ENCODE results near the gene KNTC1. TPM values are rescaled to one million over a fixed set of nuclear protein-coding genes. Genes with fewer than 3 reads are reported as not detected.

The KNTC1 gene, protein sequence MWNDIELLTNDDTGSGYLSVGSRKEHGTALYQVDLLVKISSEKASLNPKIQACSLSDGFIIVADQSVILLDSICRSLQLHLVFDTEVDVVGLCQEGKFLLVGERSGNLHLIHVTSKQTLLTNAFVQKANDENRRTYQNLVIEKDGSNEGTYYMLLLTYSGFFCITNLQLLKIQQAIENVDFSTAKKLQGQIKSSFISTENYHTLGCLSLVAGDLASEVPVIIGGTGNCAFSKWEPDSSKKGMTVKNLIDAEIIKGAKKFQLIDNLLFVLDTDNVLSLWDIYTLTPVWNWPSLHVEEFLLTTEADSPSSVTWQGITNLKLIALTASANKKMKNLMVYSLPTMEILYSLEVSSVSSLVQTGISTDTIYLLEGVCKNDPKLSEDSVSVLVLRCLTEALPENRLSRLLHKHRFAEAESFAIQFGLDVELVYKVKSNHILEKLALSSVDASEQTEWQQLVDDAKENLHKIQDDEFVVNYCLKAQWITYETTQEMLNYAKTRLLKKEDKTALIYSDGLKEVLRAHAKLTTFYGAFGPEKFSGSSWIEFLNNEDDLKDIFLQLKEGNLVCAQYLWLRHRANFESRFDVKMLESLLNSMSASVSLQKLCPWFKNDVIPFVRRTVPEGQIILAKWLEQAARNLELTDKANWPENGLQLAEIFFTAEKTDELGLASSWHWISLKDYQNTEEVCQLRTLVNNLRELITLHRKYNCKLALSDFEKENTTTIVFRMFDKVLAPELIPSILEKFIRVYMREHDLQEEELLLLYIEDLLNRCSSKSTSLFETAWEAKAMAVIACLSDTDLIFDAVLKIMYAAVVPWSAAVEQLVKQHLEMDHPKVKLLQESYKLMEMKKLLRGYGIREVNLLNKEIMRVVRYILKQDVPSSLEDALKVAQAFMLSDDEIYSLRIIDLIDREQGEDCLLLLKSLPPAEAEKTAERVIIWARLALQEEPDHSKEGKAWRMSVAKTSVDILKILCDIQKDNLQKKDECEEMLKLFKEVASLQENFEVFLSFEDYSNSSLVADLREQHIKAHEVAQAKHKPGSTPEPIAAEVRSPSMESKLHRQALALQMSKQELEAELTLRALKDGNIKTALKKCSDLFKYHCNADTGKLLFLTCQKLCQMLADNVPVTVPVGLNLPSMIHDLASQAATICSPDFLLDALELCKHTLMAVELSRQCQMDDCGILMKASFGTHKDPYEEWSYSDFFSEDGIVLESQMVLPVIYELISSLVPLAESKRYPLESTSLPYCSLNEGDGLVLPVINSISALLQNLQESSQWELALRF (N-terminal part only)
- total RNA-seq (2022) (97.8 and 110 TPM in 2 replicates), Bru-seq, nascent RNA (percentile 83 among the genes with signal in this experiment), BruChase-seq, experiment 1, labeled RNA remaining after a 6-hour chase (percentile 92 among the genes with signal in this experiment), BruChase-seq, experiment 2, labeled RNA remaining after a 2-hour chase (percentile 93 among the genes with signal in this experiment)
- long read RNA-seq, partial matches to known transcripts, result 6 of 11 reads
- long read RNA-seq, other reads (novel, unspliced or antisense), result 5 of 11 reads

- Mint-ChIP-seq H3K27me3 (ENCODE audit: unreplicated experiment) (no peaks in the 10 kb centered on the region), H3K4me1 (ENCODE audit: low read depth, unreplicated experiment) (peaks cover 9% of the 10 kb centered on the region), H3K9me3 (ENCODE audit: low read depth, unreplicated experiment) (no peaks in the 10 kb centered on the region), H3K4me3 (ENCODE audit: low read depth, unreplicated experiment) (no peak within 1 kb of the TSS), H3K36me3 (ENCODE audit: insufficient read depth, unreplicated experiment) (peaks cover 29% of the 10 kb centered on the region), H3K27ac (ENCODE audit: unreplicated experiment) (no peak within 1 kb of the TSS)
- intact Hi-C loops (cut with micrococcal nuclease; ENCODE audit: unreplicated experiment), result no loop called here
- DNase-seq, result peak; percentile 99
- no TSS peak for BruUV-seq (replicated peaks)
- CTCF ChIA-PET, result interaction anchor here (0.5 to 1.5 kb wide), 6 partner anchors 12 to 307 kb away, joined by 3 to 7 read pairs (median 4); no protein-coding TSS in a partner anchor
- TF ChIP-seq, protein P1, sequence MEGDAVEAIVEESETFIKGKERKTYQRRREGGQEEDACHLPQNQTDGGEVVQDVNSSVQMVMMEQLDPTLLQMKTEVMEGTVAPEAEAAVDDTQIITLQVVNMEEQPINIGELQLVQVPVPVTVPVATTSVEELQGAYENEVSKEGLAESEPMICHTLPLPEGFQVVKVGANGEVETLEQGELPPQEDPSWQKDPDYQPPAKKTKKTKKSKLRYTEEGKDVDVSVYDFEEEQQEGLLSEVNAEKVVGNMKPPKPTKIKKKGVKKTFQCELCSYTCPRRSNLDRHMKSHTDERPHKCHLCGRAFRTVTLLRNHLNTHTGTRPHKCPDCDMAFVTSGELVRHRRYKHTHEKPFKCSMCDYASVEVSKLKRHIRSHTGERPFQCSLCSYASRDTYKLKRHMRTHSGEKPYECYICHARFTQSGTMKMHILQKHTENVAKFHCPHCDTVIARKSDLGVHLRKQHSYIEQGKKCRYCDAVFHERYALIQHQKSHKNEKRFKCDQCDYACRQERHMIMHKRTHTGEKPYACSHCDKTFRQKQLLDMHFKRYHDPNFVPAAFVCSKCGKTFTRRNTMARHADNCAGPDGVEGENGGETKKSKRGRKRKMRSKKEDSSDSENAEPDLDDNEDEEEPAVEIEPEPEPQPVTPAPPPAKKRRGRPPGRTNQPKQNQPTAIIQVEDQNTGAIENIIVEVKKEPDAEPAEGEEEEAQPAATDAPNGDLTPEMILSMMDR (IDR thresholded peaks at IDR 0.05; ENCODE audit: unreplicated experiment), result no peak
These were observed at the start of gene KNTC1, which contains the start of gene RSRC2 for GRCh38 chr12:122526683-122527477. TSS of gene KNTC1 (plus strand) at chr12:122527249. CDS start at chr12:122530064, 2,815 bp downstream. TSS of gene RSRC2 (minus strand) at chr12:122526936. CDS start at chr12:122526853, 83 bp downstream.

DNA sequence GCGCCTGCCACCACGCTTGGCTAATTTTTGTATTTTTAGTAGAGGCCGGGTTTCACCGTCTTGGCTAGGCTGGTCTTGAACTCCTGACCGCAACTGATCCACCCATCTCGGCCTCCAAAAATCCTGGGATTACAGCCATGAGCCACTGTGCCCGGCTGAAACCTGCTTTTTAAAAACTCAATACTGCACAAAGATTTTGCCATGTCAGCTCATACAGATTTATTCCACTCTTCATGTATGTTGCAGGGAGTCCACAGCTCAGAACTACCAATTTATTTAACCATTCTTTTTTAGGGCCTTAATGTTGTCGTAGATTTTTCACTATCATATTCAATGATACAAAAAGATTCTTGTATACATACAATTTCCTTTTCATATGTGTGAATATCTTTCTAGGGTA, 46.3 kb upstream of the KNTC1 start:
- BruUV-seq (replicated peaks), result no TSS peak
- TF ChIP-seq, protein P1 (IDR thresholded peaks at IDR 0.05; ENCODE audit: unreplicated experiment), result no peak
- no peaks in the 10 kb centered on the region for H3K4me1 Mint-ChIP-seq (ENCODE audit: low read depth, unreplicated experiment)
- no peaks in the 10 kb centered on the region for H3K9me3 Mint-ChIP-seq (ENCODE audit: low read depth, unreplicated experiment)
- no peak overlapping the region for H3K4me3 Mint-ChIP-seq (ENCODE audit: low read depth, unreplicated experiment)
- intact Hi-C loops (cut with micrococcal nuclease; ENCODE audit: unreplicated experiment), result no loop called here
- no peak for DNase-seq
- peaks cover 80% of the 10 kb centered on the region for H3K36me3 Mint-ChIP-seq (ENCODE audit: insufficient read depth, unreplicated experiment)
- H3K27ac Mint-ChIP-seq (ENCODE audit: unreplicated experiment), result no peak overlapping the region
- H3K27me3 Mint-ChIP-seq (ENCODE audit: unreplicated experiment), result no peaks in the 10 kb centered on the region
- CTCF ChIA-PET, result no interaction called here

DNA sequence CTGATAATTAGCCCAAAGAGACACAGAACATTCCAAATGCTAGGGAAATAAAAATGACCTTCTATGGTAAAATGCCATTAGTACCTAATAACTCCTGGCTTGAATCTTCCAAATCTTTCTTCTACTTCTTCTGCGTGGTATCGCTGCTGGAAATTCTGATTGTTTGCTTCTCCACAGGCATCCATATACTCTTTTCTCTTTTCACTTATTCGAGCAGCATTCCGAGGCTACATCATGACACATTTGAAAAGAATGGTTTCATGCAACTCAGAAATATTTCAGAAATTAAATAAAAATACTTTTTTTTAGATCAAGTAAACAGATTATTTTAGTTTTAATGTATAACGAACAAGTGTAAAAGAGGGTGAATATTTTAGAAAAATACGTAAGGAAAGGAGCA, 45.2 kb upstream of the KNTC1 start:
- intact Hi-C loops (cut with micrococcal nuclease; ENCODE audit: unreplicated experiment), result no loop called here
- CTCF ChIA-PET, result no interaction called here
- no TSS peak for BruUV-seq (replicated peaks)
- H3K27ac Mint-ChIP-seq (ENCODE audit: unreplicated experiment), result no peak overlapping the region
- peaks cover 80% of the 10 kb centered on the region for H3K36me3 Mint-ChIP-seq (ENCODE audit: insufficient read depth, unreplicated experiment)
- H3K4me1 Mint-ChIP-seq (ENCODE audit: low read depth, unreplicated experiment), result no peaks in the 10 kb centered on the region
- TF ChIP-seq, protein P1 (IDR thresholded peaks at IDR 0.05; ENCODE audit: unreplicated experiment), result no peak
- H3K9me3 Mint-ChIP-seq (ENCODE audit: low read depth, unreplicated experiment), result no peaks in the 10 kb centered on the region
- DNase-seq, result no peak
- H3K4me3 Mint-ChIP-seq (ENCODE audit: low read depth, unreplicated experiment), result no peak overlapping the region
- H3K27me3 Mint-ChIP-seq (ENCODE audit: unreplicated experiment), result no peaks in the 10 kb centered on the region
